MM.1S (cell line): ENCODE measurements around the gene C3orf33.

Experiments used
- DNase-seq: peaks from one replicate; pipeline ENCODE4 v3.0.0-alpha.2; 2015
- H2AFZ ChIP-seq: fragments of 300-600 bp; sonication (generic); 2 replicates; pipeline ENCODE4 v1.6.0; 2016; ENCODE audit warnings: antibody characterized with exemption, low read length
- H3F3A ChIP-seq: fragments of 300-600 bp; sonication (generic); 2 replicates; pipeline ENCODE4 v1.6.1; 2016; ENCODE audit warnings: mild to moderate bottlenecking, antibody characterized with exemption, low read length, moderate library complexity, mixed read lengths; ENCODE audit not compliant: insufficient read depth
- H3K27ac ChIP-seq: fragments of 300-600 bp; sonication (generic); 2 replicates; pipeline ENCODE4 v1.5.1; 2016; ENCODE audit warnings: mild to moderate bottlenecking, low read length
- H3K27me3 ChIP-seq: fragments of 300-600 bp; sonication (generic); replicated peaks from 2 replicates; pipeline ENCODE4 v1.6.0; 2016; ENCODE audit warnings: low read length; ENCODE audit not compliant: insufficient read depth
- H3K36me3 ChIP-seq: fragments of 300-600 bp; sonication (generic); replicated peaks from 2 replicates; pipeline ENCODE4 v1.6.1; 2016; ENCODE audit warnings: mild to moderate bottlenecking, low read length, mixed read lengths; ENCODE audit not compliant: insufficient read depth
- H3K4me1 ChIP-seq: fragments of 300-600 bp; sonication (generic); 2 replicates; pipeline ENCODE4 v1.6.1; 2016; ENCODE audit warnings: low read length, mixed read lengths
- H3K4me2 ChIP-seq: fragments of 300-600 bp; sonication (generic); 2 replicates; pipeline ENCODE4 v1.6.0; 2016; ENCODE audit warnings: low read depth, low read length
- H3K4me3 ChIP-seq: fragments of 300-600 bp; sonication (generic); 2 replicates; pipeline ENCODE4 v1.5.1; 2016; ENCODE audit warnings: low read length, mixed read lengths
- H3K79me2 ChIP-seq: fragments of 300-600 bp; sonication (generic); 2 replicates; pipeline ENCODE4 v1.6.1; 2016; ENCODE audit warnings: mixed run types, low read length, mixed read lengths
- H3K9ac ChIP-seq: fragments of 300-600 bp; sonication (generic); 2 replicates; pipeline ENCODE4 v1.6.1; 2016; ENCODE audit warnings: low read length, mixed read lengths
- H3K9me2 ChIP-seq: fragments of 300-600 bp; sonication (generic); replicated peaks from 2 replicates; pipeline ENCODE4 v1.6.1; 2016; ENCODE audit warnings: mild to moderate bottlenecking, low read length, mixed read lengths; ENCODE audit not compliant: insufficient read depth
- H3K9me3 ChIP-seq: fragments of 300-600 bp; sonication (generic); replicated peaks from 2 replicates; pipeline ENCODE4 v1.6.1; 2016; ENCODE audit warnings: mild to moderate bottlenecking, low read length, mixed read lengths; ENCODE audit not compliant: insufficient read depth
- H4K20me1 ChIP-seq: fragments of 300-600 bp; sonication (generic); 2 replicates; pipeline ENCODE4 v1.6.1; 2016; ENCODE audit warnings: mild to moderate bottlenecking, low read length, moderate library complexity, mixed read lengths; ENCODE audit not compliant: insufficient read depth
- EZH2 ChIP-seq: fragments of 300-600 bp; sonication (generic); optimal IDR thresholded peaks from 2 replicates; pipeline ENCODE3; 2017; ENCODE audit warnings: low read depth, mild to moderate bottlenecking, antibody characterized with exemption, low read length, mixed read lengths
- EZH2phosphoT487 ChIP-seq: fragments of 300-600 bp; sonication (generic); IDR thresholded peaks from 2 replicates; pipeline ENCODE4 v1.6.1; 2018; ENCODE audit warnings: antibody characterized with exemption, low read length
- TF ChIP-seq, protein P1 (sequence below): fragments of 300-600 bp; sonication (generic); IDR thresholded peaks from 2 replicates; pipeline ENCODE4 v1.5.1; 2016; ENCODE audit warnings: antibody characterized with exemption, low read length, mixed read lengths

The C3orf33 gene

DNA sequence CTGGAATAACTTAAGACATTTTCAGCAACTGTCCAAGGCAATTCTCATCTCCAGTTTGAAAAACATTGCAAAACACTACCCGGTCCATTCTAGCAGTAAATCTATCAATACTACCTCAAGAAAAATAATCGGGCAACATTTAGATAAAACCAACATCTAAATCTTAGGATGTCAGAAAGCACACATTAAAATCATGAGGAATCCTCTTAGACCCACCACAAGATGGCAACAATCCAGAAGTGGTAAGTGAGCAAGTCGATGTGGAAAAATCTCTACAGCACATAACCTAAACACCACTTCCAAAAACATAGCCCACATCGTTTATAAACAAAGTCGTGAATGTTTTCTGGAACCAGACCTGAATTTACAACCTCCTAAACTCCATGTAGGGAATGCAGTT, 66.9 kb downstream of the C3orf33 start:
- no peak overlapping the region for H3K27ac ChIP-seq
- H3K4me1 ChIP-seq: 0 out of 2 replicates have a peak, but pooled peaks cover 3% of the 10 kb centered on the region
- no peak for TF ChIP-seq EZH2phosphoT487
- TF ChIP-seq, protein P1, sequence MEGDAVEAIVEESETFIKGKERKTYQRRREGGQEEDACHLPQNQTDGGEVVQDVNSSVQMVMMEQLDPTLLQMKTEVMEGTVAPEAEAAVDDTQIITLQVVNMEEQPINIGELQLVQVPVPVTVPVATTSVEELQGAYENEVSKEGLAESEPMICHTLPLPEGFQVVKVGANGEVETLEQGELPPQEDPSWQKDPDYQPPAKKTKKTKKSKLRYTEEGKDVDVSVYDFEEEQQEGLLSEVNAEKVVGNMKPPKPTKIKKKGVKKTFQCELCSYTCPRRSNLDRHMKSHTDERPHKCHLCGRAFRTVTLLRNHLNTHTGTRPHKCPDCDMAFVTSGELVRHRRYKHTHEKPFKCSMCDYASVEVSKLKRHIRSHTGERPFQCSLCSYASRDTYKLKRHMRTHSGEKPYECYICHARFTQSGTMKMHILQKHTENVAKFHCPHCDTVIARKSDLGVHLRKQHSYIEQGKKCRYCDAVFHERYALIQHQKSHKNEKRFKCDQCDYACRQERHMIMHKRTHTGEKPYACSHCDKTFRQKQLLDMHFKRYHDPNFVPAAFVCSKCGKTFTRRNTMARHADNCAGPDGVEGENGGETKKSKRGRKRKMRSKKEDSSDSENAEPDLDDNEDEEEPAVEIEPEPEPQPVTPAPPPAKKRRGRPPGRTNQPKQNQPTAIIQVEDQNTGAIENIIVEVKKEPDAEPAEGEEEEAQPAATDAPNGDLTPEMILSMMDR: peak; percentile 44
- H3F3A ChIP-seq: no peaks in the 10 kb centered on the region
- no peaks in the 10 kb centered on the region for H3K9me2 ChIP-seq
- no peaks in the 10 kb centered on the region for H4K20me1 ChIP-seq
- H3K79me2 ChIP-seq: no peaks in the 10 kb centered on the region
- H3K27me3 ChIP-seq: no peaks in the 10 kb centered on the region; the same call in 1 of the 2 replicates
- no peak overlapping the region for H3K9ac ChIP-seq
- H3K9me3 ChIP-seq: no peaks in the 10 kb centered on the region
- no peak overlapping the region for H3K4me2 ChIP-seq
- peak; percentile 43 for DNase-seq
- no peaks in the 10 kb centered on the region for H3K36me3 ChIP-seq
- peak overlapping the region; percentile 21; the same call in 1 of the 2 replicates for H2AFZ ChIP-seq
- no peak overlapping the region for H3K4me3 ChIP-seq

DNA sequence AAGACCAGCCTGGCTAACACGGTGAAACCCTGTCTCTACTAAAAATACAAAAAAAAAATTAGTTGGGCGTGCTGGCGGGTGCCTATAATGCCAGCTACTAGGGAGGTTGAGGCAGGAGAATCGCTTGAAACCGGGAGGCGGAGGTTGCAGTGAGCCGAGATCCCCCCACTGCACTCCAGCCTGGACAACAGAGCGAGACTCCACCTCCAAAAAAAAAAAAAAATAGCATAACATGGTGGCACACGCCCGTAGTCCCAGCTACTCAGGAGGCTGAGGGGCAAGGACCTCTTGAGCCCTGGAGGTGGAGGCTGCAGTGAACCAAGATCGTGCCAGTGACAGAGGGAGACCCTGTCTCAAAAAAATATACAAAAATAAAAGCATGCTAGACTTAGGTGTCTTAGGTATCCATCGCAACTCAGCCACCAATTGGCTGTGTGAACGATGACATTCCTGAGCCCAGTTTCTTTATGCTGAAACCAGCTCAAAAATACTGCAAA, 67.5 kb downstream of the C3orf33 start:
- H3K27ac ChIP-seq: no peak overlapping the region
- no peaks in the 10 kb centered on the region for H3K79me2 ChIP-seq
- no peak overlapping the region for H2AFZ ChIP-seq

DNA sequence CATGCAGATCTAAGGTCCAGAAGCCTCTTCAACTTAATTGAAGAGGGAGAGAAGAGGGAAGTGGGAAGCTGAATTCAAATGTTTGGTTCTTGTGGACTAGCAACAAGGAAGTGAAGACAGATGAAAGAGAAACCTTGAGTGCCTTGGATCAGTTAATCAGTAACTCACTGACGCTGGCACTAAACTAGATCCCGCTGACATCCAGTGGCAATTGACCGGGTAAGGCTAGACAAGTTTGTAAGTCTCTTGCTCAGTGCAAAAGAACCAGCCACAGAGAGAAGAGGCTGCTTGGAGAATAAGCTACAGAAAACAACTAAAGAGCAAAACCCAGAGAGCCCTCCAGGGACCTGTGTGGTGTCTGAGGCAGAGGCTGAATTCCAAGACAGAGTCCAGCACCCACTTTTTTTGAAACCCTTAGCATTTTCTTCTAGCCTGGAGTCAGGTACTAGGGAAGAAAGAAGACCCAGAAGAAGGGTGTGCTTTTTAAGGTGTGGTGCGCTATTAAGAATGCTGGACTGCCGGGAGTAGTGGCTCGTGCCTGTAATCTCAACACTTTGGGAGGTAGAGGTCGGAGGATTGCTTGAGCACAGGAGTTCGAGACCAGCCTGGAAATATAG, 68.1 kb downstream of the C3orf33 start:
- Histone ChIP-seq H3F3A (no peaks in the 10 kb centered on the region), H3K27ac (no peak overlapping the region), H3K9me3 (no peaks in the 10 kb centered on the region), H2AFZ (peak overlapping the region; percentile 36), H3K79me2 (no peaks in the 10 kb centered on the region), H3K36me3 (no peaks in the 10 kb centered on the region), H3K4me2 (peak overlapping the region; percentile 5; the same call in 1 of the 2 replicates), H3K4me1 (no peaks in the 10 kb centered on the region), H3K27me3 (no peaks in the 10 kb centered on the region; the same call in 1 of the 2 replicates), H4K20me1 (no peaks in the 10 kb centered on the region), H3K9me2 (no peaks in the 10 kb centered on the region), H3K9ac (no peak overlapping the region), H3K4me3 (no peak overlapping the region)
- no peak for DNase-seq
- TF ChIP-seq EZH2phosphoT487 (no peak), EZH2 (no peak)

More for the DNA sequence above, 67.5 kb downstream of the C3orf33 start:
- Histone ChIP-seq H4K20me1 (no peaks in the 10 kb centered on the region), H3K36me3 (no peaks in the 10 kb centered on the region), H3F3A (no peaks in the 10 kb centered on the region), H3K9me3 (no peaks in the 10 kb centered on the region), H3K9me2 (no peaks in the 10 kb centered on the region), H3K9ac (no peak overlapping the region), H3K4me1 (0 out of 2 replicates have a peak, but pooled peaks cover 1% of the 10 kb centered on the region), H3K4me3 (no peak overlapping the region), H3K27me3 (no peaks in the 10 kb centered on the region; the same call in 1 of the 2 replicates), H3K4me2 (no peak overlapping the region)
- no peak for TF ChIP-seq EZH2
- TF ChIP-seq, protein P1: no peak
- no peak for TF ChIP-seq EZH2phosphoT487
- no peak for DNase-seq

DNA sequence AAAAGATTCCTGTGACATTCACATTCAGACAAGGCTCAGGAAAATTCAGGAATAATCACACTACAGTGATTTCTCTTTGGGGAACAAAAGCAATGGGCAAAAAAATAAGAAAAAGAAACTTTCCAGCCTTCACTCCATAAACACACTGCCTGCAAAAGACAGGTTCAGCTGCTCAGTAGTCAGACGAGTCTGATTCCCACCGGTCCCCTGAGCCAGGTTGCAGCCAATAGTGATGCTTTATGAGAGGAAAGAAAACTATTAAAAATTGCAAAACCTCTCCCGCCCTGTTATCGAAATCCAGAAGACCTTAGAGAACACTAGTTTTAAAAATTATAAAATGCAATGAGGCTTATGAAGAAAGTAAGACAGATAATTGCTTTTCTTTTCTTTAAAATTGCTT, 69.7 kb downstream of the C3orf33 start:
- H3K9me3 ChIP-seq: no peaks in the 10 kb centered on the region
- no peak overlapping the region for H2AFZ ChIP-seq
- H3K4me2 ChIP-seq: no peak overlapping the region
- H3K9ac ChIP-seq: no peak overlapping the region
- no peak overlapping the region for H3K4me3 ChIP-seq
- no peak overlapping the region for H3K27ac ChIP-seq
- H3K36me3 ChIP-seq: no peaks in the 10 kb centered on the region
- H3K79me2 ChIP-seq: no peaks in the 10 kb centered on the region
- no peaks in the 10 kb centered on the region for H4K20me1 ChIP-seq
- H3K9me2 ChIP-seq: no peaks in the 10 kb centered on the region
- H3K4me1 ChIP-seq: no peaks in the 10 kb centered on the region
- H3F3A ChIP-seq: no peaks in the 10 kb centered on the region
- no peak for DNase-seq
- TF ChIP-seq EZH2phosphoT487: no peak
- TF ChIP-seq, protein P1: no peak
- no peak for TF ChIP-seq EZH2
- no peaks in the 10 kb centered on the region for H3K27me3 ChIP-seq
